ENCODE results near the gene KRTAP6-3. TPM values are rescaled to one million over a fixed set of nuclear protein-coding genes. Genes with fewer than 3 reads are reported as not detected.

Gene KRTAP6-3
- total RNA-seq, 1 donor from 2014 or later, result not detected

DNA sequence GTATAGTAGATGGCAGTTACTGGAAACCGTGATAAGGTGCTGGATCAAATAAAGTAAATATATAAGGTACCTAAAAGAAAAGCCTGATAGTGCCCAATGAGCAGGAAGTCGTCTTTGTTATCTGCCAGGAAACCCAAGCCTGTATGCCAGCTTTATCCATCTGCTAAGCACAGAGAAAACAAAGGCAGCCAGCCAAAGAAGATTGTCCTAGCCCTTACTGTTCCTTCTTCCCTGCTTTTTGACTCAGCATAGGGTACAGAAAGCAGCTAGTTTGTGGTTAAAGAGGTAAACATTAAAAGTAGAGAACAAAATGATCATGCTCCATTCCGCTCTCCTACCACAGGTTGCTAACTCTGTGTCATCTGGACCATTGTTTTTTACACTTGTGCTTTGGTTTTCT lies 12.1 kb upstream of the KRTAP6-3 start:
- intact Hi-C loops (cut with DNase I), result loop anchor here (1.0 kb wide), 1 partner anchor 23 kb away; no protein-coding TSS in a partner anchor
- no peaks in the 10 kb centered on the region for H3K4me1 ChIP-seq
- H3K4me3 ChIP-seq, result no peak overlapping the region
- no peak for TF ChIP-seq POLR2AphosphoS5 (IDR thresholded peaks at IDR 0.05; ENCODE audit: insufficient read depth in 1 of 2, low read depth in 1 of 2)
- TF ChIP-seq POLR2A (IDR thresholded peaks at IDR 0.05), result no peak
- no peak for TF ChIP-seq CTCF (IDR thresholded peaks at IDR 0.05)
- H3K27me3 ChIP-seq, result no peaks in the 10 kb centered on the region
- DNase-seq (ENCODE audit: extremely low spot score in 2 of 2), result no peak
- H3K9me3 ChIP-seq, result no peaks in the 10 kb centered on the region
- no peak overlapping the region for H3K27ac ChIP-seq
- H3K36me3 ChIP-seq, result no peaks in the 10 kb centered on the region

GRCh38 chr21:30582870-30583269 lies 9.4 kb upstream of the KRTAP6-3 start:
- Histone ChIP-seq H3K9me3 (no peaks in the 10 kb centered on the region), H3K27ac (no peak overlapping the region), H3K4me3 (no peak overlapping the region), H3K27me3 (no peaks in the 10 kb centered on the region), H3K4me1 (no peaks in the 10 kb centered on the region), H3K36me3 (no peaks in the 10 kb centered on the region)
- intact Hi-C loops (cut with DNase I), result no loop called here
- TF ChIP-seq POLR2A (IDR thresholded peaks at IDR 0.05) (no peak), CTCF (IDR thresholded peaks at IDR 0.05) (no peak), POLR2AphosphoS5 (IDR thresholded peaks at IDR 0.05; ENCODE audit: insufficient read depth in 1 of 2, low read depth in 1 of 2) (no peak)
- DNase-seq (ENCODE audit: extremely low spot score in 2 of 2), result no peak

- no peak within 1 kb of the TSS for H3K27ac ChIP-seq
These were observed 1.9 kb upstream of the KRTAP6-3 start, which contains the start of gene KRTAP22-2 for GRCh38 chr21:30590297-30590696. Gene KRTAP22-2, minus strand, starts transcription at chr21:30590397.

GRCh38 chr21:30598802-30599201 lies 6.6 kb downstream of the KRTAP6-3 start, which contains the start of gene KRTAP6-2:
Gene KRTAP6-2, minus strand, starts transcription at chr21:30598902. Its CDS starts 28 bp downstream, at chr21:30598874.
- DNase-seq (ENCODE audit: extremely low spot score in 2 of 2), result no peak
- Histone ChIP-seq H3K27ac (no peak within 1 kb of the TSS), H3K4me1 (no peaks in the 10 kb centered on the region), H3K36me3 (no peaks in the 10 kb centered on the region), H3K4me3 (no peak within 1 kb of the TSS), H3K27me3 (no peaks in the 10 kb centered on the region), H3K9me3 (no peaks in the 10 kb centered on the region)
- TF ChIP-seq POLR2A (IDR thresholded peaks at IDR 0.05), result no peak
- TF ChIP-seq POLR2AphosphoS5 (IDR thresholded peaks at IDR 0.05; ENCODE audit: insufficient read depth in 1 of 2, low read depth in 1 of 2), result no peak
- TF ChIP-seq CTCF (IDR thresholded peaks at IDR 0.05), result no peak
- intact Hi-C loops (cut with DNase I), result no loop called here

More at GRCh38 chr21:30590297-30590696, 1.9 kb upstream of the KRTAP6-3 start, which contains the start of gene KRTAP22-2:
- DNase-seq (ENCODE audit: extremely low spot score in 2 of 2), result no peak
- TF ChIP-seq CTCF (IDR thresholded peaks at IDR 0.05) (no peak), POLR2A (IDR thresholded peaks at IDR 0.05) (no peak), POLR2AphosphoS5 (IDR thresholded peaks at IDR 0.05; ENCODE audit: insufficient read depth in 1 of 2, low read depth in 1 of 2) (no peak)
- Histone ChIP-seq H3K36me3 (no peaks in the 10 kb centered on the region), H3K4me1 (no peaks in the 10 kb centered on the region), H3K9me3 (no peaks in the 10 kb centered on the region), H3K4me3 (no peak within 1 kb of the TSS), H3K27me3 (no peaks in the 10 kb centered on the region)
- intact Hi-C loops (cut with DNase I), result no loop called here

DNA sequence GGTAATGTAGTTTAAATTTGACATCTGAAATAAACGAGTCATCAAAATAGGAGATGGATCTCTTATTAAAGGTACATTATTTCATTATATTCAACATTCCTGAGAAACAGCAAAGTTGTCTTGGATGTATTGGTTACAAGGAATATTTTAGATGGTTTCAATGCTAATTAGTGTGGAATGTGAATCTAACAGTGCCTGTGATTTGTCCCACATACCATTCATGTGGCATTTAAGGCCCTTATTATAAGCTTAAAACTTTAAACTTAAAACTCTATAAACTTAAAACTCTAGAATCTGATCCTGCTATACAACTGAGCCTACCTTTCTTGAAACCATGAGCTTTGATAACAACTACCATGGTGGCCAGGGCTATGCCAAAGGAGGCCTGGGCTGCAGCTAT lies 8.5 kb downstream of the KRTAP6-3 start, which contains the start of gene KRTAP22-1:
Gene KRTAP22-1 (plus strand): TSS at position 301 of the 400 bp plus-strand sequence.
- TF ChIP-seq POLR2A (IDR thresholded peaks at IDR 0.05), result no peak
- no peak for TF ChIP-seq POLR2AphosphoS5 (IDR thresholded peaks at IDR 0.05; ENCODE audit: insufficient read depth in 1 of 2, low read depth in 1 of 2)
- TF ChIP-seq CTCF (IDR thresholded peaks at IDR 0.05), result no peak
- no peak for DNase-seq (ENCODE audit: extremely low spot score in 2 of 2)
- H3K27me3 ChIP-seq, result no peaks in the 10 kb centered on the region

More for the DNA sequence above, 8.5 kb downstream of the KRTAP6-3 start, which contains the start of gene KRTAP22-1:
- Histone ChIP-seq H3K36me3 (no peaks in the 10 kb centered on the region), H3K4me1 (no peaks in the 10 kb centered on the region), H3K27ac (no peak within 1 kb of the TSS), H3K9me3 (no peaks in the 10 kb centered on the region), H3K4me3 (no peak within 1 kb of the TSS)
- intact Hi-C loops (cut with DNase I), result no loop called here
